Testis (tissue), 3 donors: ENCODE results near the gene CLK3. TPM values are rescaled to one million over a fixed set of nuclear protein-coding genes. Genes with fewer than 3 reads are reported as not detected.

Experiments used
- DNase-seq: peaks from one replicate; pipeline ENCODE4 v3.0.0-alpha.2; 2019
- H3K27ac ChIP-seq, 2 donors: fragments of 200-600 bp; sonication (generic); one replicate each; pipeline ENCODE4 v1.5.1; 2019
- H3K27me3 ChIP-seq: fragments of 200-600 bp; sonication (generic); one replicate; pipeline ENCODE4 v1.5.1; 2019
- H3K36me3 ChIP-seq: fragments of 200-600 bp; sonication (generic); one replicate; pipeline ENCODE4 v1.5.1; 2017; ENCODE audit warnings: low read depth; ENCODE audit errors: missing control alignments
- H3K4me1 ChIP-seq: fragments of 200-600 bp; sonication (generic); one replicate; pipeline ENCODE4 v1.5.1; 2019
- H3K4me3 ChIP-seq, 2 donors: fragments of 200-600 bp; sonication (generic); one replicate each; pipeline ENCODE4 v1.5.1; 2017 to 2019
- H3K9me3 ChIP-seq: fragments of 200-600 bp; sonication (generic); one replicate; pipeline ENCODE4 v1.5.1; 2017
- CTCF ChIP-seq, 3 experiments: fragments of 450-650 bp in 2 of 3; fragments of 200-600 bp in 1 of 3; sonication (generic) in 1 of 3; IDR thresholded peaks; one replicate each; pipeline ENCODE4 v1.5.1; 2016 to 2019; ENCODE audit warnings: antibody characterized with exemption in 3 of 3, mild to moderate bottlenecking in 2 of 3, moderate library complexity in 1 of 3
- POLR2A ChIP-seq: fragments of 450-650 bp; IDR thresholded peaks from one replicate; pipeline ENCODE4 v1.6.1; 2017; ENCODE audit warnings: antibody characterized with exemption, mild to moderate bottlenecking, moderate library complexity
- WGBS, 2 donors: methylation state at CpG; one replicate each; pipeline ENCODE4 v1.1.5; 2018; 5-methylcytosine and 5-hydroxymethylcytosine counted together
- intact Hi-C: fragments of 100-400 bp; cut with DNase I; formaldehyde crosslinking; loops from one replicate; pipeline ENCODE4 v1.15.1; 2023; ENCODE audit warnings: low total_unique reads
- polyA plus RNA-seq: library from polyadenylated mRNA; stranded (reverse); fragments of 350-450 nt; fragmentation: Illumina TruSeq; extraction: RNeasy Lipid Tissue Mini Kit (QIAGEN cat#74804); gene quantifications from one replicate; pipeline ENCODE4 v1.2.3, GENCODE V29; 2014; ENCODE audit warnings: low read depth, low replicate concordance; ENCODE audit not compliant: insufficient read depth
- total RNA-seq, 2 donors: library from RNA; depleted of rRNA; stranded (reverse); fragments of >200 nt; gene quantifications; one replicate each; pipeline ENCODE4 v1.2.3, GENCODE V29; 2016

The CLK3 gene
- total and polyA plus RNA-seq, 3 donors from 2014 or later = 137 to 197 (median 162) TPM

- WGBS, 2 donors = 89 to 91% methylated on average over 22 to 26 of the region's 27 CpGs
- no peak for DNase-seq
- Histone ChIP-seq H3K36me3 (no peaks in the 10 kb centered on the region), H3K27me3 (no peaks in the 10 kb centered on the region), H3K9me3 (no peaks in the 10 kb centered on the region), H3K4me1 (peaks cover 28% of the 10 kb centered on the region), H3K4me3 (no peak overlapping the region), H3K27ac (no peak overlapping the region)
- intact Hi-C loops = loop anchor here (10.0 kb wide), 1 partner anchor 245 kb away; no protein-coding TSS in a partner anchor
- no peak for TF ChIP-seq CTCF (IDR thresholded peaks at IDR 0.05)
- TF ChIP-seq POLR2A = no peak
Measured at GRCh38 chr15:74619916-74620635, 4.4 kb downstream of the CLK3 start.

- 67 to 68% methylated on average over 8 to 23 of the region's 23 CpGs for WGBS, 2 donors
- intact Hi-C loops = loop anchor here (10.0 kb wide), 1 partner anchor 246 kb away; no protein-coding TSS in a partner anchor
Measured at GRCh38 chr15:74620636-74621545, 5.3 kb downstream of the CLK3 start.

GRCh38 chr15:74621546-74621920, 5.9 kb downstream of the CLK3 start:
- no peaks in the 10 kb centered on the region for H3K9me3 ChIP-seq
- no peak overlapping the region for H3K4me3 ChIP-seq
- TF ChIP-seq CTCF (IDR thresholded peaks at IDR 0.05) (no peak), POLR2A (no peak)
- H3K27ac ChIP-seq = no peak overlapping the region
- 66 to 81% methylated on average over 14 to 16 of the region's 16 CpGs for WGBS, 2 donors
- intact Hi-C loops = loop anchor here (10.0 kb wide), 1 partner anchor 247 kb away; no protein-coding TSS in a partner anchor
- no peak for DNase-seq
- H3K36me3 ChIP-seq = no peaks in the 10 kb centered on the region
- H3K4me1 ChIP-seq = peaks cover 28% of the 10 kb centered on the region
- H3K27me3 ChIP-seq = no peaks in the 10 kb centered on the region

More at GRCh38 chr15:74620636-74621545, 5.3 kb downstream of the CLK3 start:
- H3K27me3 ChIP-seq = no peaks in the 10 kb centered on the region
- no peak overlapping the region for H3K4me3 ChIP-seq
- no peaks in the 10 kb centered on the region for H3K9me3 ChIP-seq
- TF ChIP-seq POLR2A (no peak), CTCF (IDR thresholded peaks at IDR 0.05) (peak; percentile 57 to 79 (median 57))
- peak; percentile 89 for DNase-seq
- H3K36me3 ChIP-seq = no peaks in the 10 kb centered on the region
- no peak overlapping the region for H3K27ac ChIP-seq
- peaks cover 28% of the 10 kb centered on the region for H3K4me1 ChIP-seq

- Histone ChIP-seq H3K9me3 (no peaks in the 10 kb centered on the region), H3K36me3 (no peaks in the 10 kb centered on the region), H3K4me3 (no peak overlapping the region), H3K27ac (no peak overlapping the region), H3K4me1 (peaks cover 23% of the 10 kb centered on the region), H3K27me3 (no peaks in the 10 kb centered on the region)
- 87 to 90% methylated on average over 21 of the region's 21 CpGs for WGBS, 2 donors
- DNase-seq = no peak
- TF ChIP-seq POLR2A = no peak
- TF ChIP-seq CTCF (IDR thresholded peaks at IDR 0.05) = no peak
- intact Hi-C loops = loop anchor here (10.0 kb wide), 1 partner anchor 247 kb away; no protein-coding TSS in a partner anchor
Measured at GRCh38 chr15:74621936-74622335, 6.3 kb downstream of the CLK3 start.
